ENCODE results near the gene OSBPL7.

- TF ChIP-seq CTCF (IDR thresholded peaks at IDR 0.05) (no peak), EP300 (IDR thresholded peaks at IDR 0.05) (no peak)
These were observed 17.0 kb upstream of the OSBPL7 start for GRCh38 chr17:47838636-47839035.
